KBM-7 (cell line): Measurements from ENCODE around the gene DGKI.

Experiments used
- DNase-seq: peaks from one replicate; pipeline ENCODE4 v3.0.0-alpha.2; 2015
- in situ Hi-C: fragments of 300-500 bp; cut with MboI; formaldehyde crosslinking; loops from 2 replicates; pipeline ENCODE4 v1.14.3; 2020; ENCODE audit warnings: low sequenced_read_pairs, low pct_unique_long_range_greater_than_20kb, mixed read lengths

DGKI gene

DNA sequence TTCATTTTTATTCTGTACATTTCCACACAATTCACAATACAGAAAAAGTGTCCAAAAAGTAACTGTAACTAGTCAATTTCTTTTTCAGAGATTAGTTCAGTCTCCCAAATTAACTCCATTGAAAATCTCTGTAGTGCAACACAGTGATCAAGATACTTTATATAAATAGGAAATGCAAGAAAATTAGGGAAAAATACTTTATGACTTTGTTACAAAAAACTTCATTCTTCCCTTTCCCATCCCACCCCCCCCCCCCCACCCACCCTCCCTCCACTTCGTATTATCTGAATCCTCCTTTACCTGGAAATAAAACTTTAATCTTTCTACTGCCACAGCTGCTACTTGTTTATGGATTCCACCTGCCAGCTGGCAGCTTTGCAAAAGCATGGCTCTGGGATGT lies 465.7 kb downstream of the DGKI start:
- DNase-seq = no peak
- in situ Hi-C loops = no loop called here

DNA sequence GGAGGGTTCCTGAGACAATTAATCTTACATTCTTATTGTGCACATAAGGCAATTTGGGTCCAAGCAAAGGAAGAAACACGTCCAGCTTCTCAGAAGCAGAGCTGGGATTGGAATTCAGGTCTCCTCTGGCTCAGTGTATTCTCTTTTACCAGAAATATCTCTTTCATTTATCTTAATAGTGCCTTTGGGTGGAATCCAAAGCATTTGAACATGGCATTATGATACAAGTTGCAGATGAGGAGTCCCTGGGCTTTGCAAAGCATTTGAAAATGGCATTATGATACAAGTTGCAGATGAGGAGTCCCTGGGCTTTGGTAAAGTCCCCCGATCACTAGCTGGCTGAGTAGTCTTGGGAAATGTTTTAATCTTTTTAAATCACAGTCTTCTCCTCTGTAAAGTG lies 473.3 kb downstream of the DGKI start:
- DNase-seq = no peak
- in situ Hi-C loops = no loop called here

DNA sequence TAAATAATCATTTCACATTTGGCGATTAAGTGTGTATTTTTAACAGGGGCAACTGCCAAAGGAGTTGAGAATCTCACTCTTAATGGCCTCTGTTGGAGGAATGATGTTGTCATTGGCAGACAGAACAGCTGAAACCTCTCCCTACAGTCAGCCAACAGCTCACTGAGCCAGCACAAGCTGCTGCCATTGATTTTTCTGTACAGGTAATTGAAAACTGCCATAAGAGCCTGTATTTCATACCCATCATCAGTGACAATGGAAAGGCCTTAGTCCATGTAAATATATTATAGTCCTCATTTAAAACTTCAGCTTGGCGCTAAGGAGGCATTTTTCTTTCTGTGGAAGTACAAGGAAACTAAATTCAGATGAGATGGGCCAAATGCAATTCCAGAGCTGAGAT lies 475.2 kb downstream of the DGKI start:
- in situ Hi-C loops = no loop called here
- no peak for DNase-seq

DNA sequence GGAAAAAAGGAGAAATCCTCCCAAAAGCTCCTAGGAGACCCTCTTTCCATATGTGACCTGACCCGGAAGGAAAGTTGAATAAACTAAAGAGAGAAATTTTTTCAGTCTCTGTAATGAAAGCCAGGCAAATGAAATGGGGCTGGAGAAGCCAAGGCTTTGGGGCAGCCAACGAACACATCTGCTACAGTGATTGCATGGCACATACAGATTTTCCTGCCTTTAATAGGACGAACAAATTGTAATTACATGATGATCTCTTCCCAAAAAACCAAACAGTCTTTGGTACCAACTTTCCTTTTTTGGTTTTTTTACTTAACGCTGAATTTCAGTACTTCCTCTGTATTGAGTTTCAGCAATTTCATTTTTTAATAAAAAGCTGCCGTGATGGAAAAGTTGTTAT lies 479.8 kb downstream of the DGKI start:
- no peak for DNase-seq
- in situ Hi-C loops = no loop called here

DNA sequence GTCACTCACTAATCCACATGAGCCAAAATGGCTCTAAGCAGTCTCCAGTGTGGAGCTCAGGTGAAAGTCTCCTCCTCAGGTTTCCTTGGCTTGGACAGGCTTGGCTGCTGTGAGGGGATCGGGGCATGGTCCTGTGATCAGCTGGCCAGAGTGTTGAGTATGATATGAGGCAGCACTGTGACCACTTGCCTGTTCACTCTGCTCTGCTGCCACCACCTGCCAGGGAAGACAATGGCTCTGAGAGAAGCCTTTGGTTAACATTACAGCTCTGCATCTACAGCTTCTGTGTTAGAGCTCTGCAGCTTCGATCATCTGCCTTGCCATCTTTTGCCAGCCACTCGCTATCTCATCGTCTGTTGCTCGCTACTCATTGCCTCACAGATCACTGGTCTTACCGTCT lies 483.1 kb downstream of the DGKI start:
- no peak for DNase-seq
- in situ Hi-C loops = no loop called here

DNA sequence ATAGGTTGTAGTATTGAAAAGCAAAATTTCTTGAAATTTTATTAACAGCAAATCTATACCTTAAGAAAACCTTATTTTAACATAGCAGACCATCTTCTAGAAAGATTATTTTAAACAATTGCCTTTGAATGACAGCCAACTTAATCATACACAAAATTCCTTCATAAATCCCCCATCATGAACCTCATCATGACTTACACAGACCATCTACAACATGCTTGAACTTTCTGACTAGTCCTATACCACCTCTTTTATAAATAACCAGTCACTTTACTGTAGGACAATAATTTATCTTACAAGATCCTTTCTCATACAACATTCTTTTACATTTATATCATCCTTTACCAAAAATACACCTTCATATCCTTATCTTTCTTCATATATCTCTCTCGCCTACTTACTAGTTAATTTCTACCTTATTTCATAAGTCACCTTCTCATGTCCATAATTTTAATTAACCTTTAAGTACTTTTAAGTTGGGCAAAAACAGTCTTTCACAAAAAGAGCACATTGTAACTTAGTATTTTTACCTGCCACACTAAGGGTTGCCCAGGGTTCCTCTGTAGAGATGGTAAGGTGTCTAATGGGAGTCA lies 486.6 kb downstream of the DGKI start:
- in situ Hi-C loops = no loop called here
- DNase-seq = no peak

DNA sequence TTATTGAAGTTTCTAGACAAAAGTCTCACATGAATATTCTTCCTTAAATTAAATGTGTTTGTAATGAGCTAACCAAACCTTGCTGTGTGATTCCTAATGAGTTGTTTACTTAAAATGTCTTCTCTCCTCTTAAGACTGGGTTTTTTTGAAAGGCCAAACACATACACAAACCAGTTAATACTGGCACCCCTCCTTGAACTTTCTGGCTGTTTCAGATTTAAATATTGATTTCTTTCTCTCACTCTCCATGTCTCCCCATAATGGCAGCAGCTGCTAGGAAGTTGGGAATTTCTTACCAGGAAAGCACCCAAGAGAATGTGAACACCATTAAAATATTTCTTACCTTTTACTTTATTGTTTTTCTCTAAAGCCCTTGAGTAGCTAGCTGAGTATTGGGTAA lies 491.8 kb downstream of the DGKI start:
- no peak for DNase-seq
- in situ Hi-C loops = no loop called here

DNA sequence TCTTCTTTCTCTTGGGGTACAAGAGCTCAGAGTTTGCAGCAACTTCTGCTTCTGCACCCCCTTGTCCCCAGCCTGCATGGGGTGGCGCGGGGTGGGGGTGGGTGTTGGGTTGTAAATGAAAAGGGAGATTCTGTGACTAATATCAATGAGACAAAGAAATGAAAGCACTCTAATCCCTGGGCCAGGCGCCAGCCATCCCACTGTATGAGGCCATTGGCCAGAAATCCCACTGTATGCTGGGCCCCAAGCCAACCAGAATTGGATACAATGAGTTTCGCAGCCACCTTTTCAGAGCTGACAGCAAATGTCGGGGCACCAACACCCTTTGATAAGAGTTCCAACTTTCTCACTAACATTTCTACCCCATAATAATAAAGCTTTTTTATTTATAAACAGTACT lies 492.4 kb downstream of the DGKI start:
- no peak for DNase-seq
- in situ Hi-C loops = no loop called here

DNA sequence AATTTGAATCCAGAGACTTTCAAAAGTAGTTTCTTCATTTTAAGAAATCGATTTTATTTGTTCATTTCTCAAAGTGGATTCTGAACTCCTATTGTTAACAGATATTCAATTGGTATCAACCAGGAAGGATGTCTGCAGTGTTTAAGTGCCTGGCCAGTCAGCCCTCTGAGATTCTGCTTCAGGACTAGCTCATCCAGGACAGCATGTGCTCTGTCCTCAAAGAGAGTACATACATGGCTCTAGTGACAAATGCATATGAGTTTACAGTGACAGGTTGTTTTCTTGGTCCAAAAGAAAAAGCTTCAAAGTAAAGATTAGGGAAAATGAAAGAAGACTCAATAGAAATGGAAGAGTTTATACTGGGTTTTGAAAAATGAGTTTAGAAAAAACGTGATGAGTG lies 494.8 kb downstream of the DGKI start:
- DNase-seq = no peak
- in situ Hi-C loops = no loop called here

DNA sequence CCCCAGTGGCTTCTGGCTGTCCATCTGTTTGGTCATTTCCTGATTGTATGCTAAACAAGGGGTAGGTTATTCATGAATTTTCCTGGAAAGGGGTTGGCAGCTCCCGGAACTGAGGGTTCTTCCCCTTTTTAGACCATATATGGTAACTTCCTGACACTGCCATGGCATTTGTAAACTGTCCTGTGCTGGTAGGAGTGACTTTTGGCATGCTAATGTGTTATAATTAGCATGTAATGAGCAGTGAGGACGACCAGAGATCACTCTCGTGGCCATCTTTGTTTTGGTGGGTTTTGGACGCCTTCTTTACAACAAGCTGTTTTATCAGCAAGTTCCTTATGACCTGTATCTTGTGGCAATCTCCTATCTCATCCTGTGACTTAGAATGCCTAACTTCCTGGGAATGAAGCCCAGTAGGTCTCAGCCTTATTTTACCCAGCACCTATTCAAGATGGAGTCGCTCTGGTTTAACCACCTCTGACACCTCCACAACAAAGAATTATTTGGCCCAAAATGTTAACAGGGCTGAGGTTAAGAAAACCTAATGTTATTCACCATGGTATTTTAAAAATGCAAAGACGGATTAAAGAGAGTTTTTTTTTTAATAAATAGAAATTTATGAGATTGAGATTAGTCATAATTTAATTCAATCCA lies 500.9 kb downstream of the DGKI start:
- in situ Hi-C loops = no loop called here
- DNase-seq = peak; percentile 11

DNA sequence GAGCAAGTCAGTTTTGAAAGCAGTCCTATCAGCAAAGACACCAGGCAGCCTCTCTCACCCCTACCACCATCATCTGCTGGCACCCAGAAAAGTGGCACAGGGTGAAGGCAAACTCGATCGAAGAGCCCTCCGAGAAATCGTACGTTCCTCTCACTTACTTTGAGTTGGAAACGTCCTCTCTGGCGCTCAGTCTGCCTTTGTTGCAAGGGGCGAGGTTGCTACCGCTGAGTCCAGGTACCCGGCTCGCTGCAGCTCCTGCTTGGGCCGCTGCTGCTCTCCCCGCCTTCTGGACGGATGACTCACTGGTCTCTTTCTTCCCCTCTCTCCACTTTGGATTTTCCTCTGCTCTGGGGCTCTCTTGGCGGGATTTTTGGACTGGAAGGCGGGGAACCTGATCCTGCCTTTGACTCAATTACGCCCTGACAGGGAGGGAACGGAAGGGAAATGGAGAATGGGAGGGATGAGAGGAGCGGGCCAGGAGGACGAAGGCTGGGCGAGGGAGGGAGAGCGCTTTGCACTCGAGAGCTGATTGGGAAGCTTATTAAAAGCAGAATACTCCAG lies 503.4 kb downstream of the DGKI start, which contains the start of gene PTN:
TSS of gene PTN (minus strand) at position 453 of the 561 bp plus-strand sequence. CDS start 88,760 bp downstream, outside the sequence.
- DNase-seq = no peak
- in situ Hi-C loops = no loop called here

DNA sequence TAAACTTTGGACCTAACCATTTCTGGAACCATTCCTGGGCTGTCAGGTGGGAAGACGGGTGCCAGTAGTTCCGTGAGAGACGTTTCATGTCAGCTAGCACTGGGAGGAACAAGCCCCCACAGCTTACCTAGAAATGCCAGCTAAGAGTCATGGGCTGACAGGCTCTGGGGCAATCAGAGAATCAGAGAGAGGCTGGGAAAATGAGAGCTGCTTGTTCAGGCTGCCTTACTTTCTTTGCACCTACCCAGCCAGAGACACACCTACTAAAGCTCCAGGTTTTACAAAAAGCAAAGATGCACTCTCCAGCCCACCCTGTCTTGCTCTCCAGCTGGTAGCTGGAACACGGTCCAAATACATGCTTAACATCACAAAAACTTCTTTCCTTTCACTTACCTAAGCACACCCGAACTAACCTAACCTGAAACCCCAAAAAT lies 503.9 kb downstream of the DGKI start:
- no peak for DNase-seq

DNA sequence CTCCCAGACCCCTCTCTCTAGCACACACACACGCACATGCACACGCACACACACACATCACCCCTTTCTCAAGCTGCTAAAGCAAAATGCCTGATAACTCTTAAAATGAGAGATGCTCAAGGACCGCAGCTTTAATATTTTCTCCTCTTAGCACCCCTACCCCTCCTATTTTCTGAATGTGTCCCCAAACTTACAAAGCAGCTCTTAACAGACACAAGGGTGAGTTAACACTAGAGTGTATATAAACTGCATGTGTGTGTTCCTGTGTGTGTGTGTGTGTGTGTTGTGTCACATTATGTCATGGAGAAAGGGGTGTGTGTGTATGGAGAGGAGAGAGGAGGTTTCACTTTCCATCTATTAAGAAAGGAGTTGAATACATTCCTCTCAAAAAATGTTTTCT lies 504.5 kb downstream of the DGKI start:
- no peak for DNase-seq
- in situ Hi-C loops = no loop called here

More for the DNA sequence above, 503.9 kb downstream of the DGKI start:
- in situ Hi-C loops = no loop called here

DNA sequence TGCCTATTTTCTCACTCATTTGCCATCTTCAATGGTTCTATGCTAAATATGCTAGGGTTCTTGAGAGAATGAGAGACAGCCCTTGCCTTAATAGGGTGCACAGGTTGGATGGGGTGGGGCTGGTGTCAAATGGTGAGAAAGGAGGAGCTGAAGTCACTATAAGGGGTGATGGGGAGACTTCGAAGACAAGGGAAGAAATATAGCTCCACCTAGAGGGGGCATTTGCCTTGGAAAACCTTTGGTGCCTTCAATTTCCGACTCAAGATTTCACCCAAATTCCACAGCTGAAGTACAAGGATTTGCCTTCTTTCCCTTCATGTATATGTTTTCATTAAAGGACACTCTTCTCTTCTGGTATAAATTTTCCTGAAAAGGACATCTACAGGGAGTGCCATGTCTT lies 508.9 kb downstream of the DGKI start:
- in situ Hi-C loops = no loop called here

DNA sequence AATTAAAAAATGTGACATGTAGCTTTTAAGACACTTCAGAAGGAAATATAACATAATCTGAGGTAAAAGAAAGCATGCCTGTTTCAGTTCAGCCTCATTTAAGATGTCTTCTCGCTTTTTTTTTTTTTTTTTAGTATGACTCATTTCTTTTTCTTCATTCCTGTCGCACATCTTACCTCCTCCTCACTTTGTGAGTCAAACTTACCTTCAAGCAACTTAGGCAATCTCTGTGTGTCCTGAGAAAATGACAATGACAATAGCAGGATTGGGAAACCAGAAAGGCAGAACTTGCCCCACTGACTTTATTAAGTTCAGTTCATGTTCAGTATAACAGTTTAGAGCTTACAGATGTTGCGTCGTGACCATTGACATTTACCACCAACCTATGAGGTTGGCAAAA lies 511.0 kb downstream of the DGKI start:
- in situ Hi-C loops = no loop called here

More for the DNA sequence above, 508.9 kb downstream of the DGKI start:
- peak; percentile 7 for DNase-seq

DNA sequence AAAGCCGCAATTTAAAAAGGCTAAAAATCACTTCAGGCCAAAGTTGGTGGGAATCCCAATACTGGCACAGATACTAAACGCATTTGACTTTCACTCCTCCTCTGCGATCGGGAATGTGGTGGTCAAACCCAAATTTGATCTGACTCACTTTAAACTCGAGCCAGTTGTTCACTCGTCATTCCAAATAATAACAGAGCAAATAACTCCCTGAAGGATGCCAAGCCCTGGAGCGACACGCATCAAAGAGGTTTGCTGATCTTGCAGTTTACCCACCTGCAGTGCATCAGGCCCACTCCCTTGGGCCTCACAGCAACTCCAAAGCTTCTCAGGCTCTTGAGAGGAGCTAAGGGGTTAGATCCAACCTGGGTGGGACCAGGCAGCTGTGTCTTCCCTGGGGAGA lies 515.4 kb downstream of the DGKI start:
- no peak for DNase-seq
- in situ Hi-C loops = no loop called here

More for the DNA sequence above, 511.0 kb downstream of the DGKI start:
- no peak for DNase-seq
